Limb (tissue), 2 donors: ENCODE results near the gene FAM186B.
"Not testable (repeated sequence)": the region's sequence is repeated elsewhere in the genome, so short reads cannot be mapped to it uniquely, and the experiment has no call there.

Experiments used
- DNase-seq, 2 donors: peaks; one replicate each; pipeline ENCODE4 v3.0.0-alpha.2; 2016; ENCODE audit errors: extremely low spot score in 2 of 2

Gene FAM186B

DNA sequence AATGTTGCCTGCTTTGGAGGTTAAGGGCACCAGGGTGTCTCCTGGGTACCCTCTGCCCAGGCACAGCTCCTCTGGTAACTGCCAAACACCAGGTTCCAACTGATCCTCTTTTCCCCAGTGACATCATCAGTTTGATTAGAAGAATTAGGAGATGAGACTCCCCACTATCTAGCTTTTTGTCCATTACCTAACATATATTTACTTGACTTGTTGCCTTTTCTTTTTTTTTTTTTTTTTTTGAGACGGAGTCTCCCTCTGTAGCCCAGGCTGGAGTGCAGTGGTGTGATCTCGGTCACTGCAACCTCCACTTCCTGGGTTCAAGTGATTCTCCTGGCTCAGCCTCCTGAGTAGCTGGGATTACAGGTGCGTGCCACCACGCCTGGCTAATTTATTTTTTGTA lies at the start of gene FAM186B:
Gene FAM186B, minus strand, starts transcription at position 101 of the 400 bp plus-strand sequence. CDS start 162 bp downstream, outside the sequence.
- not testable (repeated sequence) for DNase-seq

DNA sequence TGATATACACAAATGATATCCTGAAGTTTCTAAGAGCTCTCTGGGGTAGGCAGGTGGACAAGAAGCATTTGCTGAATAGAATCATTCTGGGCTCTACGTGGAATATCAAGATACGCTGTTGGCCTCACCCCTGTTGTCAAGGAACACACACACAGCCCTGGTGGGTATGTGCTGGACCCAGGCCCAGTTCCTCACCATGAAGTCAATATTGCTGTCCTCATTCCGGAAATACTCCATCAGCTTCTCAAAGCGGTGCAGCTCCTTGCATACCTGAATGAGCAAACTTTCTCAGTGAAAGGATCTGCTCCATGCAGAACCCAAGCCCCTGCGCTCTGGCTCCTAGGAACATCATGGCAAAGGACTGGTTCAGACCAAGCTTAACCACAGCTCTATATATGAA lies 49.3 kb upstream of the FAM186B start:
- no peak for DNase-seq

GRCh38 chr12:49652921-49653520 lies 47.6 kb upstream of the FAM186B start:
- no peak for DNase-seq

DNA sequence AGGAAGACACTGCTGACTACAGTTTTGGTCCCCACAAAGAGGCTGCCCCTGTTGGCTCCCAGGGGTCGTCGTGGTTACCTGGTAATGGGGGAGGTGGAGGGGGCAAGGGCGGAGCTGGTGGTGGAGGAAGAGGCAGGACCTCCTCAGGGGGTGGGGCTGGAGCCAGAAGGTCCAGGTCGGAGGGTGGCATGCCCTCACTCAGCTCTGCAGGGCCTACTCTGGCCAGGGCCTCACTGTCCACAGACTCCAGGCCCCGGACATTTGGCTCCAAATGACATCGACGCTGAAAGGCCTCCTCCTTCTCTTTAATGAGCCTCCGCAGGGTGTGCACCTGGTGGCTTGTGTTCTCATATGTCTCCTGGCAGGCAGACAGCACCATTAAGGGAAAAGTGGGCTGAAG lies 46.4 kb upstream of the FAM186B start:
- no peak for DNase-seq

DNA sequence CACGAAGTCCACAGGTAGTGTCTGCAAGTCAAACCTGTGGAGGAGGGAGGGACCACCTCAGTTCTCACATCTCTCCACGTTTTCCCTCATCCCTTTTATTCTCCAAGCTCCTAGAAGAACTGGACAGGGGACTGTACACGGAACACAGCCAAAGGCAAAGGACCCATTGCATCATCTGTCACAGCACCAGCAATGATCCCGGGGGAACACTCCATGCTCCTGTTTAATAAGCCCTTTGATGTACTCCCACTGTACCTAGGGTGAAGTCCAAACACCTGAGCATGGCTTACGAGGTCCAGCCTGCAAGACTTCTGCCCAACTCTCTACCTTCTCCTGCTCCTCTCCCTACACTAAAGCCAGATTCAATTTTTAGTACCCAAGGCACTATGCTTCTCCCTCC lies 44.5 kb upstream of the FAM186B start:
- no peak for DNase-seq

DNA sequence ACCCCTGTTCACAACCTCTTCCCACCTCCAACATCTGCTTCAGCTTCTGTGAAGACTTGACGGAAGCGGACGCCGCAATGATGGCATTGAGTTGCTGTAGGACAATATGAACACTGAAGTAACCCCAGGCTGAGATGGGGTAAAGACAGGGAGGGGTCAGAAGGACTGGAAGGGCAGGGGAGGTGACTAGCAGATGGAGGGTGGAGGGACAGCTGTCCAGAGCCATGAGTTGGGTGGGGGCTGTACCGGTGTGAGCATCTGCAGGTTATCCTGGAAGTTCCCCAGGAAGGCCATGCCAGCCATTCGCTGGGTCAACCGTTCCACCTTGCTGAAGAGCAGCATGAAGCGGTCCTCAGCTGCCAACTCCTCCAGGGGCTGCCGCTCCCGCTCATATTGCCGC lies 44.0 kb upstream of the FAM186B start:
- DNase-seq: no peak

DNA sequence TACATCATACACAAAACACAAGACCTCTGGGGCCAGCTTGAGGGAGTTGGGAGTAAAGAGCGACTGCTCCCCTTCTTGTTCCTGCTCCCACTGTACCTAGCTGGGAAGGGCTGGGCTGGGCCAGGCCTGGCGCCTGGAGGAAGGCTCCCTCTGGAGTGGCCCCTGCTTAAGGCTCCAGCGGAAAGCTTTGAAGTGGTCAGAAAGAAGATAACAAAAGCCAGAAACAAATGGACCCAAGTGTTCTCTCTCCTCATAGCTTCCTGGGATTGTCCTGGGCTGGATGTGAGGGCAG lies 43.2 kb upstream of the FAM186B start:
- no peak for DNase-seq

GRCh38 chr12:49647827-49648711 lies 42.6 kb upstream of the FAM186B start:
- no peak for DNase-seq

GRCh38 chr12:49646871-49647654 lies 41.6 kb upstream of the FAM186B start:
- no peak for DNase-seq

- DNase-seq: no peak
These were observed 40.9 kb upstream of the FAM186B start for GRCh38 chr12:49646331-49646830.

GRCh38 chr12:49645146-49646039 lies 40.0 kb upstream of the FAM186B start:
- no peak for DNase-seq

DNA sequence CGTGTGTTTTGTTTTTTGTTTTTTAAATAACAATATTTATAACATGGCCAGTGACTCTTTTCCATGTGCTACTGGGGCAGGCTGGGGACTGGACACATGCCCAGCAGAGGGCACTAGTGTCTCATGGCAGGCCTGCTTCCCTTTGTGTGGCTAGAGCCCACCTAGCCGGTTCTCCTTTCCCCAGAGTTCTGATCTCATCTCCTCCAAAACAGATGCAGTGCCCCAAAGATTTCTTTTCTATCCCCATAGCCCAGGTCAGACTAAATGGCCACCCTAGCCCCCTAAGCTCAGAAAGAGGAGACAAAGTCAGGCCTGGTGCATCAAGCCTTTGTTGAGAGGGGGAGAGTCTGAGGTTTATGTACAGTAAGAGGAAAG lies 39.2 kb upstream of the FAM186B start:
- DNase-seq: peak; percentile 75 to 86

DNA sequence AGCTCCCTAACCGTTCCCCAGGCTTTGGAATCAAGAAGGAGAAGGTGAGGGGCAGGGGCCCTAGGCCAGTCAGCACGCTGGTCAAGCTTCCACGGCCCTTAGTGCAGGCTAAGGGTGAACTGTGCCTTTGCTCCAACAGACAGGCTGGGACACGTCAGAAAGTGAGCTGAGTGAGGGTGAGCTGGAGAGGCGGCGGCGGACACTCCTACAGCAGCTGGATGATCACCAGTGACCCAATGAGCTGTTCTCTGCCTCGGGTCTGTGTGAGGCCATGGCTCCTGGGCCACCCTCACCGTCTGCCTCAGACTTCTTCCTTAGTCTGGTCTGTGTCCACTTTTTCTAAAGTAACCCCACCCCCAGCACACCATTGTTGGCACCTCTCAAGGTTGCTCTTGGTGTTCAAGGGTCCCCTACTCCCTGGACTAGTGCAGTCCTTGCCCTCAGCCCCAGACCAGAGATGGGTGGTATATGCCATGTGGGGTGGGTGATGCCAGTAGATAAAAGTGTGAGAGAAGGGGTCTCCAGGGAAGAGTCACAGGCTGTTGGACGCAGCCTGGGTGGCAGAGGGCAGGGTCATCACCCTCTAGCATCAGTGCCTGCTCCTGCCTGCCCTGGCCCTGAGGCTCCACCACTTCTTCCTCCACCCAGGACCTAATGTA lies 38.7 kb upstream of the FAM186B start:
- no peak for DNase-seq

GRCh38 chr12:49643135-49643534 lies 37.7 kb upstream of the FAM186B start:
- no peak for DNase-seq

DNA sequence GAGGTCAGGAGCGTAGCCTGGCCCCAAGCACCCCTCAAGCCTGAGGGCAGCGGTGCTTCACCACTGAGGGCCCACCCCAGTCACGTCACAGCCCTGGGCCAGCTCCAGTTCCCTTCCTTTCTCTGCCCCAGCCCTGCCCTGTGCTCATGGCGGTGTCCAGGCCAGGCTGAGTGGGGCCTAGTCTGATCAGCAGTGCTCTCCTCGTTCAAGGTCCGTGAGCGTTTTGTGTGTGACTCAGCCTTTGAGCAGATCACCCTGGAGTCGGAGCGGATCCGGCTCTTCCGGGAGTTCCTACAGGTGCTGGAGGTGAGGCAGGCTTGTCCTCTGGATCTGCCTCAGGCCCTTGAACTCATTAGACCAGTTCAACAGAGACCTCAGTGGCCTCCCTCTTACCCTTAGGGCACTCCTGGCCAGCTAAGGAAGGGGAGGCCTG lies 36.9 kb upstream of the FAM186B start:
- no peak for DNase-seq

- no peak for DNase-seq
These were observed 36.4 kb upstream of the FAM186B start for GRCh38 chr12:49641748-49642369.

DNA sequence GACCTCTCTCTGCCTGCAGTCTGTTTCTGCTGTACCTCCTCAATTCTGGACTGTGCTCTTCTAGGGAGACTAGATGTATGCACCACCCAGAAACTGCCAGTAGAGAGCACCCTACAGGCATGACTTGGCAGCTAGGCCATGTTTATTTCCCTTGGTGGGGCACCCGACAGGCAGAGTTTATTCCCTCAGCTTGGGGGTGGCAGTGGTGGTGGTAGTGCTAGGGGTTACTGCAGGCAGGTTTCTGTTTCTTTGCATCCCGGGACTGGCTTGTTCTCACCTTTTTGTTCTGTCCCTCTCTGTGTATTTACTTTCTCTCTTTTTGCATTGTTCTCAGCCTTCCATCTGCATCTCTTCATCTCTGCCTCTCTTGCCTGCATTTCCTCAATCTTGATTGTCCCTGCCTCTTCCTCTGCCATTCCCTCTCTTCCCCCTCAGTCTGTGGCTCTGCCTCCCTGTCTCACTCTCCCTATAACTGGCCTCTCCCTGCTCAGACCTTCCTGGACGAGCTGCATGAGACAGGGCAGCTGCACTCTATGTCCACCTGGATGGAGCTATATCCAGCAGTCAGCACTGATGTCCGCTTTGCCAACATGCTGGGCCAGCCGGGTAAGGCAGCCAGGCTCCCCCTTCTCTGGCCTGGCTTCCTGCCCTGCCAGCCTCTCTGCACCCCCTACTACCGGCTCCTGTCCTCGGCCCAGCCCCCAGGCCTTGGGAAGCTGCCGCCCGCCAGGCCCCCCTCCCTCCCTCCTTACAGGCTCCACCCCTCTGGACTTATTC lies 31.7 kb upstream of the FAM186B start:
- DNase-seq: peak; percentile 66 to 68

GRCh38 chr12:49636574-49636973 lies 31.1 kb upstream of the FAM186B start:
- DNase-seq: peak in 1 of 2 donors; percentile 44

DNA sequence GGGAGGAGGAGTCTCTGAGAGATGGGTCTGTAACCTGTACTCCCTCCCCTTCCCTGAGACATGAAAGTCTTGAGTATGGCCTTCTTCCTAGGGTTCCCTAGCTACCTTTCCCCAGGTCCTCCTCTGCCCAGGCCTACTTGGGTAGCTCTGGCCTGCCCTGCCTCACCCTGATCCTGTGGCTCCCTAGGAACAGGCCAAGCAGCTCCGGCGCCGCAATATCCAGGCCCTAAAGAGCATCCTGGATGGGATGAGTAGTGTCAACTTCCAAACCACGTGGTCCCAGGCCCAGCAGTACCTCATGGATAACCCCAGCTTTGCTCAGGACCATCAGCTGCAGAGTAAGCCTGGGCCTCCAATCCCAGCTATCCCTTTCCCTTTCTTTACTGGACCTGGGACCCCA lies 30.2 kb upstream of the FAM186B start:
- no peak for DNase-seq
